MV-4-11 (cell line): ENCODE data around the gene C12orf76.

Experiments
- DNase-seq: peaks from one replicate; lab custom pipeline; 2025; lab: John Stamatoyannopoulos, UW

C12orf76 gene

GRCh38 chr12:109995686-109996482 is 52.4 kb downstream of the C12orf76 start, which contains the start of gene GIT2:
Gene GIT2, minus strand, starts transcription at chr12:109996368. Its CDS starts 144 bp downstream, at chr12:109996224.
- DNase-seq, result peak; percentile 92

- DNase-seq, result no peak
These were observed 53.0 kb downstream of the C12orf76 start for GRCh38 chr12:109995361-109995685.

DNA sequence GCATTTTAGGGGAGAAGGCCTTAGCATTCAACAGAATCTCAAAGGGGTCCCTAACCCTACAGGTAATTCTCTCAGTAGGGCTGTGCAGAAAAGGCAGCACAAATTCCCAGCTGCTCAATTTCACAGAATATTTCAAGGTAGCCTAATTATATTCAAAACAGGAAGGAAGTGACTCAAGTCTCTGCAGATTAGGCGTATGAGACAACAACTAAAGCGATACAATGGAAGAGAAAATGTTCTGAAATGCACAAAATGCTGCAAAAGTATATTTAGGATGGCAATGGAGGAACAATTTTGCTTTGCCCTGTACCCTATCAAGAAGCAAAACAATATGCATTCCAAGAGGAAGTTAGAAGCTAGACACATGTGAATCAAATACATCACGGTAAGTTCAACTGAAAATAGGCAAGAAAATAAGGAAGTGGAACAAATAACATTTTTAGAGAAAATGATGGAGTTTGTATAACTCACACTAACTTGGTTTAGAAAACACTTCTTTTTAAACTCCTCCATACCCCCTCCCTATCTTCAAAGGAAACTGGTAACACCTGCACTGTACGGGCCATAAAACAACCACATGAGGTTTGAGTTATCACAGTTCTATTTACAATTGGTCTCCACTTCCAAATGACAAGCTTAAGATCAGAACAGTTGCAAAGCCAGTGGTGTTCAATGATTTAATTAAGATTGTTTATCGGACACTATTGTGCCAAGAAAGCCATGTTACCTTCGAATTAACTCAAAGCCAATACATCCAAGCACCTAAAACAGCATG is 53.7 kb downstream of the C12orf76 start:
- DNase-seq, result peak; percentile 68

- no peak for DNase-seq
These were observed 55.2 kb downstream of the C12orf76 start for GRCh38 chr12:109993091-109993490.

- DNase-seq, result no peak
These were observed 56.7 kb downstream of the C12orf76 start for GRCh38 chr12:109991586-109991985.
